Astrocyte of the cerebellum (primary cell): Measurements from ENCODE around the gene PNMA1.
A peak's percentile ranks its signal among the peaks of the same experiment; 100 is the strongest.

Experiments
- DNase-seq: peaks from one replicate; pipeline ENCODE4 v3.0.0-alpha.2; 2011; ENCODE audit warnings: low read depth
- H3K4me3 ChIP-seq: 2 replicates; pipeline ENCODE4 v1.5.1; 2011; ENCODE audit warnings: mild to moderate bottlenecking, low read depth, low read length, moderate library complexity
- in situ Hi-C: cut with HindIII; loops from 2 replicates; pipeline ENCODE4 v1.10.0; 2017; ENCODE audit warnings: low sequenced_read_pairs
- TF ChIP-seq, protein P1 (sequence below): IDR thresholded peaks from 2 replicates; pipeline ENCODE4 v1.5.1; 2012; ENCODE audit warnings: low read length, low read depth, moderate library complexity, mild to moderate bottlenecking; ENCODE audit errors: missing control alignments

PNMA1 gene

GRCh38 chr14:73666583-73666982 is 47.6 kb downstream of the PNMA1 start:
- in situ Hi-C loops = no loop called here
- no peak overlapping the region for H3K4me3 ChIP-seq
- TF ChIP-seq, protein P1, sequence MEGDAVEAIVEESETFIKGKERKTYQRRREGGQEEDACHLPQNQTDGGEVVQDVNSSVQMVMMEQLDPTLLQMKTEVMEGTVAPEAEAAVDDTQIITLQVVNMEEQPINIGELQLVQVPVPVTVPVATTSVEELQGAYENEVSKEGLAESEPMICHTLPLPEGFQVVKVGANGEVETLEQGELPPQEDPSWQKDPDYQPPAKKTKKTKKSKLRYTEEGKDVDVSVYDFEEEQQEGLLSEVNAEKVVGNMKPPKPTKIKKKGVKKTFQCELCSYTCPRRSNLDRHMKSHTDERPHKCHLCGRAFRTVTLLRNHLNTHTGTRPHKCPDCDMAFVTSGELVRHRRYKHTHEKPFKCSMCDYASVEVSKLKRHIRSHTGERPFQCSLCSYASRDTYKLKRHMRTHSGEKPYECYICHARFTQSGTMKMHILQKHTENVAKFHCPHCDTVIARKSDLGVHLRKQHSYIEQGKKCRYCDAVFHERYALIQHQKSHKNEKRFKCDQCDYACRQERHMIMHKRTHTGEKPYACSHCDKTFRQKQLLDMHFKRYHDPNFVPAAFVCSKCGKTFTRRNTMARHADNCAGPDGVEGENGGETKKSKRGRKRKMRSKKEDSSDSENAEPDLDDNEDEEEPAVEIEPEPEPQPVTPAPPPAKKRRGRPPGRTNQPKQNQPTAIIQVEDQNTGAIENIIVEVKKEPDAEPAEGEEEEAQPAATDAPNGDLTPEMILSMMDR = no peak
- no peak for DNase-seq

GRCh38 chr14:73665130-73665529 is 49.1 kb downstream of the PNMA1 start:
- in situ Hi-C loops = no loop called here
- no peak overlapping the region for H3K4me3 ChIP-seq
- TF ChIP-seq, protein P1 = no peak
- DNase-seq = no peak

GRCh38 chr14:73663548-73664212 is 50.5 kb downstream of the PNMA1 start:
- DNase-seq = no peak
- TF ChIP-seq, protein P1 = no peak
- no peak overlapping the region for H3K4me3 ChIP-seq
- in situ Hi-C loops = no loop called here

GRCh38 chr14:73662487-73662943 is 51.7 kb downstream of the PNMA1 start:
- DNase-seq = peak; percentile 86
- H3K4me3 ChIP-seq = no peak overlapping the region
- TF ChIP-seq, protein P1 = peak; percentile 72
- in situ Hi-C loops = no loop called here

DNA sequence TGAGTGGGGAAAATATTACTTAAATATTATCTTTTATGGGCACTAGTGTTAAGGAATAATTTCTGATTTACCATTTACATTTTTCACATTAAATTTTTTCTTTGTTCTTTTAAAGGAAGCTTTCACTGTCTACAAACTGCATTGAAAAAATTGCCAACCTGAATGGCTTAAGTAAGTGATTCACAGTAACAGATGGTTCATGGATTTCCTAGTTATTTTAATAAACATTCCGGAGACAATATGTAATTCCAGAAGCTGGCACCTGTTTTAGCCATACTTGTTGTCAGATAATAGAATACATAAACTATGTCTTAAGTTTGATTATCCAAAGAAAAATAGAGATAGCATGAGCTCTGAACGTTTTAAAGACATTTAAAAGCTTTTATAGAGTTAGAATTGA is 52.3 kb downstream of the PNMA1 start:
- in situ Hi-C loops = no loop called here
- no peak overlapping the region for H3K4me3 ChIP-seq
- DNase-seq = no peak
- TF ChIP-seq, protein P1 = no peak
